Skeletal muscle cell (primary cell): ENCODE data around the gene HOXB7.

Source experiments
- DNase-seq: peaks from one replicate; pipeline ENCODE4 v3.0.0-alpha.2; 2010; ENCODE audit warnings: low read depth
- H3K4me3 ChIP-seq: 2 replicates; pipeline ENCODE4 v1.5.1; 2011; ENCODE audit warnings: low read depth, mild to moderate bottlenecking, control low read depth, low read length, moderate library complexity

HOXB7 gene

GRCh38 chr17:48625495-48626244 is 14.9 kb upstream of the HOXB7 start:
- DNase-seq: no peak
- peak overlapping the region; percentile 42 for H3K4me3 ChIP-seq

- H3K4me3 ChIP-seq: peak overlapping the region; percentile 42
- DNase-seq: no peak
Observed at GRCh38 chr17:48624544-48625494, 14.0 kb upstream of the HOXB7 start.

- H3K4me3 ChIP-seq: no peak overlapping the region
- no peak for DNase-seq
Observed at GRCh38 chr17:48624118-48624517, 13.3 kb upstream of the HOXB7 start.

- no peak overlapping the region for H3K4me3 ChIP-seq
- DNase-seq: no peak
Observed at GRCh38 chr17:48623583-48623982, 12.8 kb upstream of the HOXB7 start.

- no peak overlapping the region for H3K4me3 ChIP-seq
- DNase-seq: no peak
Observed at GRCh38 chr17:48622857-48623256, 12.0 kb upstream of the HOXB7 start.

- no peak overlapping the region for H3K4me3 ChIP-seq
- DNase-seq: no peak
Observed at GRCh38 chr17:48621410-48622392, 10.9 kb upstream of the HOXB7 start.

GRCh38 chr17:48620461-48621139 is 9.8 kb upstream of the HOXB7 start:
- DNase-seq: no peak
- H3K4me3 ChIP-seq: no peak overlapping the region

- no peak for DNase-seq
- H3K4me3 ChIP-seq: no peak overlapping the region
Observed at GRCh38 chr17:48619826-48620449, 9.1 kb upstream of the HOXB7 start.

GRCh38 chr17:48618256-48618896 is 7.6 kb upstream of the HOXB7 start:
- DNase-seq: no peak
- H3K4me3 ChIP-seq: peak overlapping the region; percentile 25

GRCh38 chr17:48617471-48618255 is 6.8 kb upstream of the HOXB7 start:
- no peak for DNase-seq
- peak overlapping the region; percentile 20 for H3K4me3 ChIP-seq

- DNase-seq: no peak
- no peak overlapping the region for H3K4me3 ChIP-seq
Observed at GRCh38 chr17:48616717-48617470, 6.1 kb upstream of the HOXB7 start.

GRCh38 chr17:48615963-48616716 is 5.3 kb upstream of the HOXB7 start:
- no peak overlapping the region for H3K4me3 ChIP-seq
- DNase-seq: no peak

- peak within 1 kb of the TSS; percentile 53 for H3K4me3 ChIP-seq
- no peak for DNase-seq
Observed at GRCh38 chr17:48615047-48615962, 4.5 kb upstream of the HOXB7 start, which contains the start of gene HOXB8. Gene HOXB8, minus strand, starts transcription at chr17:48615292. Its CDS starts 588 bp downstream, at chr17:48614704.

GRCh38 chr17:48613862-48614694 is 3.3 kb upstream of the HOXB7 start:
- no peak for DNase-seq
- peak overlapping the region; percentile 53 for H3K4me3 ChIP-seq
